Body of pancreas (tissue), 4 donors: ENCODE results near the gene SOX4.

Source experiments
- POLR2A ChIP-seq, 3 donors: fragments of 450-650 bp; IDR thresholded peaks; one replicate each; pipeline ENCODE4 v1.6.1; 2016; ENCODE audit warnings: antibody characterized with exemption in 3 of 3, mild to moderate bottlenecking in 2 of 3
- TF ChIP-seq, protein P1 (sequence below), 7 experiments: fragments of 450-650 bp in 4 of 7; fragments of 200-600 bp in 3 of 7; sonication (generic) in 3 of 7; IDR thresholded peaks; one replicate each; pipeline ENCODE4 v1.5.1; 2016 to 2019; ENCODE audit warnings: antibody characterized with exemption in 7 of 7

GRCh38 chr6:21613809-21614208 lies 20.3 kb downstream of the SOX4 start:
- TF ChIP-seq, protein P1, sequence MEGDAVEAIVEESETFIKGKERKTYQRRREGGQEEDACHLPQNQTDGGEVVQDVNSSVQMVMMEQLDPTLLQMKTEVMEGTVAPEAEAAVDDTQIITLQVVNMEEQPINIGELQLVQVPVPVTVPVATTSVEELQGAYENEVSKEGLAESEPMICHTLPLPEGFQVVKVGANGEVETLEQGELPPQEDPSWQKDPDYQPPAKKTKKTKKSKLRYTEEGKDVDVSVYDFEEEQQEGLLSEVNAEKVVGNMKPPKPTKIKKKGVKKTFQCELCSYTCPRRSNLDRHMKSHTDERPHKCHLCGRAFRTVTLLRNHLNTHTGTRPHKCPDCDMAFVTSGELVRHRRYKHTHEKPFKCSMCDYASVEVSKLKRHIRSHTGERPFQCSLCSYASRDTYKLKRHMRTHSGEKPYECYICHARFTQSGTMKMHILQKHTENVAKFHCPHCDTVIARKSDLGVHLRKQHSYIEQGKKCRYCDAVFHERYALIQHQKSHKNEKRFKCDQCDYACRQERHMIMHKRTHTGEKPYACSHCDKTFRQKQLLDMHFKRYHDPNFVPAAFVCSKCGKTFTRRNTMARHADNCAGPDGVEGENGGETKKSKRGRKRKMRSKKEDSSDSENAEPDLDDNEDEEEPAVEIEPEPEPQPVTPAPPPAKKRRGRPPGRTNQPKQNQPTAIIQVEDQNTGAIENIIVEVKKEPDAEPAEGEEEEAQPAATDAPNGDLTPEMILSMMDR (IDR thresholded peaks at IDR 0.05), result no peak
- no peak for TF ChIP-seq POLR2A (IDR thresholded peaks at IDR 0.05)
